Activated CD8-positive, alpha-beta T cell treated with anti-CD3 and anti-CD28 coated beads for 36 hours (primary cell): ENCODE results near the gene ADAMTS17. TPM values are rescaled to one million over a fixed set of nuclear protein-coding genes. Genes with fewer than 3 reads are reported as not detected.
"Not testable (repeated sequence)": the region's sequence is repeated elsewhere in the genome, so short reads cannot be mapped to it uniquely, and the experiment has no call there.

Source experiments
- ATAC-seq: fragments of 200-7000 bp; cut with Tn5 transposase; one replicate; pipeline ENCODE4 v1.10.0; 2021; ENCODE audit warnings: mild to moderate bottlenecking, moderate library complexity
- CTCF ChIA-PET: fragments of 350-600 bp; sonication (Branson Sonifier 250); formaldehyde crosslinking; loops from one replicate; lab custom pipeline; 2021; ENCODE audit warnings: antibody characterized with exemption; lab: Charles Lee
- POLR2A ChIA-PET: fragments of 350-600 bp; sonication (Branson Sonifier 250); formaldehyde crosslinking; loops from one replicate; lab custom pipeline; 2021; ENCODE audit warnings: antibody characterized with exemption; lab: Charles Lee
- DNase-seq: peaks from one replicate; pipeline ENCODE4 v3.0.0-alpha.2; 2020
- H3K27ac Mint-ChIP-seq: one replicate; pipeline ENCODE4 v1.8.0; 2021; ENCODE audit warnings: mild to moderate bottlenecking, mixed read lengths
- H3K27me3 Mint-ChIP-seq: one replicate; pipeline ENCODE4 v1.8.0; 2021; ENCODE audit warnings: mixed read lengths
- H3K36me3 Mint-ChIP-seq: one replicate; pipeline ENCODE4 v1.8.0; 2021; ENCODE audit warnings: low read depth, mixed read lengths
- H3K4me1 Mint-ChIP-seq: one replicate; pipeline ENCODE4 v1.8.0; 2021; ENCODE audit warnings: low read depth, mixed read lengths
- H3K4me3 Mint-ChIP-seq: one replicate; pipeline ENCODE4 v1.8.0; 2021; ENCODE audit warnings: mild to moderate bottlenecking, moderate library complexity, mixed read lengths
- H3K9me3 Mint-ChIP-seq: one replicate; pipeline ENCODE4 v1.8.0; 2021; ENCODE audit warnings: mixed read lengths
- intact Hi-C: fragments of 100-400 bp; cut with micrococcal nuclease; formaldehyde crosslinking; loops from one replicate; pipeline ENCODE4 v1.10.0; 2022
- total RNA-seq, 2 experiments: library from RNA; stranded (reverse); gene quantifications; one replicate each; pipeline ENCODE4 v1.2.3, GENCODE V29; 2021
- TF ChIP-seq, protein P1 (sequence below): fragments of 200-600 bp; IDR thresholded peaks from one replicate; pipeline ENCODE4 v1.8.0; 2022; ENCODE audit warnings: antibody characterized with exemption, mild to moderate bottlenecking

The ADAMTS17 gene
- total RNA-seq, 2 experiments from 2014 or later, result 0.60 to 1.5 TPM

DNA sequence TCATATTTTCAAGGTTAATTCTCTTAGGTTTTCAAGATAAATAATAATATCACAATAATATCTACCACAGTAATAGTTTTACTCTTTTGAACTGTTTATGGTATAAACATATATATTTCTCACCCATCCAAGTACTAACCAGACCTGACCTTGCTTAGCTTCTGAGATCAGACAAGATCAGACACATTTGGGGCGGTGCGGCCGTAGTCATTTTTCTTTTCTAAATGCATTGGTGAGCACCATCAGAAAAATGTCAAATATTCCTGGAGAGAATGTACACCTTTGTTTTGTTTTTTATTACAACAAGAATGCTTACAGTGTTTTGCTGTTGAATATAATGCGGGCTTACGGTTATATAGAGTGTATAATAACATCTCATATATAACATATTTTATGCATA is 267.8 kb downstream of the ADAMTS17 start:
- H3K27ac Mint-ChIP-seq, result no peak overlapping the region
- no peak overlapping the region for H3K4me3 Mint-ChIP-seq
- TF ChIP-seq, protein P1, sequence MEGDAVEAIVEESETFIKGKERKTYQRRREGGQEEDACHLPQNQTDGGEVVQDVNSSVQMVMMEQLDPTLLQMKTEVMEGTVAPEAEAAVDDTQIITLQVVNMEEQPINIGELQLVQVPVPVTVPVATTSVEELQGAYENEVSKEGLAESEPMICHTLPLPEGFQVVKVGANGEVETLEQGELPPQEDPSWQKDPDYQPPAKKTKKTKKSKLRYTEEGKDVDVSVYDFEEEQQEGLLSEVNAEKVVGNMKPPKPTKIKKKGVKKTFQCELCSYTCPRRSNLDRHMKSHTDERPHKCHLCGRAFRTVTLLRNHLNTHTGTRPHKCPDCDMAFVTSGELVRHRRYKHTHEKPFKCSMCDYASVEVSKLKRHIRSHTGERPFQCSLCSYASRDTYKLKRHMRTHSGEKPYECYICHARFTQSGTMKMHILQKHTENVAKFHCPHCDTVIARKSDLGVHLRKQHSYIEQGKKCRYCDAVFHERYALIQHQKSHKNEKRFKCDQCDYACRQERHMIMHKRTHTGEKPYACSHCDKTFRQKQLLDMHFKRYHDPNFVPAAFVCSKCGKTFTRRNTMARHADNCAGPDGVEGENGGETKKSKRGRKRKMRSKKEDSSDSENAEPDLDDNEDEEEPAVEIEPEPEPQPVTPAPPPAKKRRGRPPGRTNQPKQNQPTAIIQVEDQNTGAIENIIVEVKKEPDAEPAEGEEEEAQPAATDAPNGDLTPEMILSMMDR, result no peak
- H3K27me3 Mint-ChIP-seq, result no peaks in the 10 kb centered on the region
- POLR2A ChIA-PET, result no interaction called here
- DNase-seq (no peak), ATAC-seq (no peak)
- H3K36me3 Mint-ChIP-seq, result peaks cover 2% of the 10 kb centered on the region
- no peaks in the 10 kb centered on the region for H3K9me3 Mint-ChIP-seq
- intact Hi-C loops, result no loop called here
- CTCF ChIA-PET, result no interaction called here
- H3K4me1 Mint-ChIP-seq, result no peaks in the 10 kb centered on the region

DNA sequence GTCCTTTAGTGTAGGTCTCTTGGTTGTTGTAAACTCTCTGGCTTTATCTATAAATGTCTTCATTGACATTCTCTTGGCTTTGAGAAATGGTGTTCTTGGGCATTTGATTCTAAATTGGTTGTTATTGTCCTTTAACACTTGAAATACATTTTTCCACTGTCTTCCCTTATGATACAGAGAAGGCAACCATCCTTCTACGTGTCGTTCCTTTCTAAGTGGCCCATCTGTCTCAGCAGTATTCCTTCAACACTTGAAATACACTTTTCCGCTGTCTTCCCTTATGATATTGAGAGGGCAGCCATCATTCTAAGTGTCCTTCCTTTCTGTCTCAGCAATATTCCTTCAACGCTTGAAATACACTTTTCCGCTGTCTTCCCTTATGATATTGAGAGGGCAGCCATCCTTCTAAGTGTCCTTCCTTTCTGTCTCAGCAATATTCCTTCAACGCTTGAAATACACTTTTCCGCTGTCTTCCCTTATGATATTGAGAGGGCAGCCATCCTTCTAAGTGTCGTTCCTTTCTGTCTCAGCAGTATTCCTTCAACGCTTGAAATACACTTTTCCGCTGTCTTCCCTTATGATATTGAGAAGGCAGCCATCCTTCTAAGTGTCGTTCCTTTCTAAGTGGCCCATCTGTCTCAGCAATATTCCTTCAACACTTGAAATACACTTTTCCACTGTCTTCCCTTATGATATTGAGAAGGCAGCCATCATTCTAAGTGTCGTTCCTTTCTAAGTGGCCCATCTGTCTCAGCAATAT is 275.1 kb downstream of the ADAMTS17 start:
- H3K27me3 Mint-ChIP-seq, H3K4me1 Mint-ChIP-seq: not testable (repeated sequence)

DNA sequence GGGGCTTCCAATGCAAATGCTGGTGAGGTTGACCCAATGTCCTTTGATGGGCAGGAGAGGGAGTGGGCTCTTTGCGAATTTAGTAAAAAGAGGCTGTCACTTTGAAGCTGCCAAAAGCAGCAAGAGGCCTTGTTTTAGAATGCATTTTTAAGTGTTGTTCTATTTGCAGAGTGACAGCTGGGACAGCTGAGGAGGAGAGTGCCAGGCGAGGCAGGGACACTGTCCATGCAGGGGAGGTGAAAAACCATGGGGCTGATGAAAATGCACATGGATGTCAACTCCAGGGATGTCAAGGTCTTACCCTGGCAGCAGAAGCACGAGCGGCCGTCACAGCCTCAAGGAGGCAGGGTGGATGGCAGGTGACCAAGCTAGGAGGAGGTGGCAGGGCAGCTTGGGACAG is 279.8 kb downstream of the ADAMTS17 start:
- CTCF ChIA-PET, result no interaction called here

More for the DNA sequence above, 275.1 kb downstream of the ADAMTS17 start:
- H3K27ac Mint-ChIP-seq, DNase-seq, H3K9me3 Mint-ChIP-seq, H3K4me3 Mint-ChIP-seq, POLR2A ChIA-PET, CTCF ChIA-PET, intact Hi-C loops, ATAC-seq, H3K36me3 Mint-ChIP-seq: not testable (repeated sequence)

DNA sequence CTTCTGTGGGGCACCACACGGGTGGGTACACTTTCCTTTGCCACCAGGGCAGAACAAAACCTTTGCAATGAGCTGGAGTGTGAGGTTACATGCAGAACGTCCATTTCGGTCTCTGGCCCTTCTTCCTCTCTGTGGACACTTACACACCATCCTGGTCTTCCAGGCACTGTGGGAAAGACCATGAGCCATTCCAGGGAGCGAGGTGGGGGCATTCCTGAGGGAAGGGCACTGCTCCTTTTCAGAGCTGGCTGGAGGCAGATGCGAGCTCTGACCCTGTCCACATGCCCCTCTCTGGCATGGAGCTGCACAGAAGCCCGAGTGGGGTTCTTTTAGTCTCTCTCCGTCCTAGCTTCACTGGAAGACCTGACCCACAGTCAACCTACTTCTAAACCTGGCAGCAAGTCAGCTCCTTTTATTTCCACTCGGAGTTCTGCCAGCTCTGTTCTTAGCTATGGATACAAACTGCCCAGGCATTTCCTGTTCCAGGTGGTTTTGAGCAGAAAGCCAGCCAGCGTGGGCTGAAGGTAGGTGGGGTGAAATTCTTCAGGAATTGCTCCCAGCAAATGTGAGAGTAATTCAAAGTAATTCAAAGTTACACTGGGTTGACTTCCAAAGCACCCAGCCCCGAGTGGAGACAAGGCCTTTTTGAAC is 281.4 kb downstream of the ADAMTS17 start:
- DNase-seq (no peak), ATAC-seq (no peak)
- Mint-ChIP-seq H3K27me3 (no peaks in the 10 kb centered on the region), H3K4me1 (no peaks in the 10 kb centered on the region), H3K27ac (no peak overlapping the region), H3K36me3 (no peaks in the 10 kb centered on the region), H3K9me3 (no peaks in the 10 kb centered on the region), H3K4me3 (no peak overlapping the region)
- intact Hi-C loops, result no loop called here
- ChIA-PET POLR2A (no interaction called here), CTCF (no interaction called here)
- TF ChIP-seq, protein P1, result no peak

More for the DNA sequence above, 279.8 kb downstream of the ADAMTS17 start:
- Mint-ChIP-seq H3K27me3 (no peaks in the 10 kb centered on the region), H3K27ac (no peak overlapping the region), H3K9me3 (no peaks in the 10 kb centered on the region), H3K36me3 (no peaks in the 10 kb centered on the region), H3K4me3 (no peak overlapping the region), H3K4me1 (no peaks in the 10 kb centered on the region)
- TF ChIP-seq, protein P1, result no peak
- POLR2A ChIA-PET, result no interaction called here
- DNase-seq, result no peak
- intact Hi-C loops, result no loop called here
- no peak for ATAC-seq

DNA sequence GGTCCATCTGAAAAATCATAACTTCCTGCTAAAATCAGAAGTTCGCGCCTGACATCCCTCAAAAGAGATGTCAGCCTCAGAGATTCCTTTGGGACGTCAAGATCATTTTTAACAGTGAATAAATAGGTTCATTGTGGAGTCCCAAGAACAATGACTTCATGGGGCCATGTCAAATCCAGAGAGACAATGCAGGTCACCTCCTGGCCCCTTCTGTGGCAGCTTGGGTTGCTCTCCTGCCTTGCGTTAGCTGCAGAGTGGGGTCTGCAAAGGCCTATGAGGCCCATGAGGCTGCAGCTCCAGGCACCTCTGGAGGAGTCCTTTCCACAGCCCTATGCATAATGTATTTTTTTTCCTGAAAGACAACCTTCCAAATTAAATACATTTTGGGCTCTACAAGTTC is 282.3 kb downstream of the ADAMTS17 start:
- H3K36me3 Mint-ChIP-seq, result no peaks in the 10 kb centered on the region
- DNase-seq (no peak), ATAC-seq (no peak)
- ChIA-PET POLR2A (no interaction called here), CTCF (no interaction called here)
- TF ChIP-seq, protein P1, result no peak
- no peak overlapping the region for H3K4me3 Mint-ChIP-seq
- H3K27me3 Mint-ChIP-seq, result no peaks in the 10 kb centered on the region
- intact Hi-C loops, result no loop called here
- H3K4me1 Mint-ChIP-seq, result no peaks in the 10 kb centered on the region
- no peaks in the 10 kb centered on the region for H3K9me3 Mint-ChIP-seq
- no peak overlapping the region for H3K27ac Mint-ChIP-seq
